GM04503 (cell line): ENCODE measurements around the gene MAGI1.
A peak's percentile ranks its signal among the peaks of the same experiment; 100 is the strongest.

ENCODE experiments used
- DNase-seq: peaks from one replicate; pipeline ENCODE4 v3.0.0-alpha.2; 2012; ENCODE audit warnings: low read depth

MAGI1 gene

GRCh38 chr3:66012711-66013110 lies 26.0 kb downstream of the MAGI1 start:
- DNase-seq = no peak

GRCh38 chr3:66010739-66011655 lies 27.7 kb downstream of the MAGI1 start:
- no peak for DNase-seq

GRCh38 chr3:66010348-66010738 lies 28.4 kb downstream of the MAGI1 start:
- DNase-seq = no peak

GRCh38 chr3:66004244-66004643 lies 34.5 kb downstream of the MAGI1 start:
- DNase-seq = no peak

GRCh38 chr3:66001626-66002025 lies 37.1 kb downstream of the MAGI1 start:
- DNase-seq = no peak

- no peak for DNase-seq
Measured at GRCh38 chr3:66000506-66000905, 38.2 kb downstream of the MAGI1 start.

GRCh38 chr3:65999606-66000005 lies 39.1 kb downstream of the MAGI1 start:
- no peak for DNase-seq

- no peak for DNase-seq
Measured at GRCh38 chr3:65996589-65996988, 42.1 kb downstream of the MAGI1 start.

- no peak for DNase-seq
Measured at GRCh38 chr3:65995515-65995914, 43.2 kb downstream of the MAGI1 start.

- DNase-seq = peak; percentile 35
Measured at GRCh38 chr3:65995030-65995429, 43.7 kb downstream of the MAGI1 start.

- no peak for DNase-seq
Measured at GRCh38 chr3:65993134-65993900, 45.4 kb downstream of the MAGI1 start.

- DNase-seq = no peak
Measured at GRCh38 chr3:65992106-65992505, 46.6 kb downstream of the MAGI1 start.

- DNase-seq = no peak
Measured at GRCh38 chr3:65988411-65989180, 50.1 kb downstream of the MAGI1 start.

- DNase-seq = no peak
Measured at GRCh38 chr3:65986285-65986684, 52.4 kb downstream of the MAGI1 start.

GRCh38 chr3:65984975-65985374 lies 53.7 kb downstream of the MAGI1 start:
- no peak for DNase-seq

GRCh38 chr3:65983100-65983499 lies 55.6 kb downstream of the MAGI1 start:
- DNase-seq = no peak

- DNase-seq = peak; percentile 47
Measured at GRCh38 chr3:65979731-65980130, 59.0 kb downstream of the MAGI1 start.

GRCh38 chr3:65979162-65979561 lies 59.6 kb downstream of the MAGI1 start:
- DNase-seq = peak; percentile 81

GRCh38 chr3:65978116-65978515 lies 60.6 kb downstream of the MAGI1 start:
- no peak for DNase-seq

- no peak for DNase-seq
Measured at GRCh38 chr3:65975032-65975431, 63.7 kb downstream of the MAGI1 start.

- no peak for DNase-seq
Measured at GRCh38 chr3:65974509-65974908, 64.2 kb downstream of the MAGI1 start.

GRCh38 chr3:65972765-65973164 lies 66.0 kb downstream of the MAGI1 start:
- DNase-seq = no peak
